NB4 (cell line): ENCODE results near the gene CORIN.

Source experiments
- CTCF ChIP-seq: IDR thresholded peaks from one replicate; pipeline ENCODE4 v1.5.1; 2012; ENCODE audit warnings: low read depth, low read length
- MAX ChIP-seq: IDR thresholded peaks from 2 replicates; pipeline ENCODE4 v1.6.1; 2011; ENCODE audit warnings: low read depth, low read length
- MYC ChIP-seq: IDR thresholded peaks from 2 replicates; pipeline ENCODE4 v1.6.1; 2011; ENCODE audit warnings: low read depth, low read length
- POLR2A ChIP-seq: IDR thresholded peaks from 2 replicates; pipeline ENCODE4 v1.6.1; 2011; ENCODE audit warnings: mild to moderate bottlenecking; ENCODE audit not compliant: insufficient read length; ENCODE audit errors: extremely low read depth

- TF ChIP-seq CTCF (no peak), POLR2A (no peak), MYC (no peak), MAX (no peak)
Measured at GRCh38 chr4:47692691-47693090, 145.2 kb downstream of the CORIN start.
